HL-60 (cell line): Measurements from ENCODE around the gene DHRS7B.

Experiments
- GABPA ChIP-seq: IDR thresholded peaks from 2 replicates; pipeline ENCODE4 v1.6.1; 2012; ENCODE audit warnings: low read depth
- POLR2AphosphoS5 ChIP-seq: IDR thresholded peaks from 2 replicates; pipeline ENCODE4 v1.6.1; 2012; ENCODE audit warnings: low read depth
- TF ChIP-seq, protein P1 (sequence below): IDR thresholded peaks from one replicate; pipeline ENCODE4 v1.5.1; 2011; ENCODE audit warnings: low read length, control low read depth, inconsistent platforms; ENCODE audit not compliant: insufficient read depth
- TF ChIP-seq, protein P2 (sequence below): IDR thresholded peaks from 2 replicates; pipeline ENCODE4 v1.6.1; 2012; ENCODE audit warnings: low read depth; ENCODE audit not compliant: insufficient replicate concordance

DNA sequence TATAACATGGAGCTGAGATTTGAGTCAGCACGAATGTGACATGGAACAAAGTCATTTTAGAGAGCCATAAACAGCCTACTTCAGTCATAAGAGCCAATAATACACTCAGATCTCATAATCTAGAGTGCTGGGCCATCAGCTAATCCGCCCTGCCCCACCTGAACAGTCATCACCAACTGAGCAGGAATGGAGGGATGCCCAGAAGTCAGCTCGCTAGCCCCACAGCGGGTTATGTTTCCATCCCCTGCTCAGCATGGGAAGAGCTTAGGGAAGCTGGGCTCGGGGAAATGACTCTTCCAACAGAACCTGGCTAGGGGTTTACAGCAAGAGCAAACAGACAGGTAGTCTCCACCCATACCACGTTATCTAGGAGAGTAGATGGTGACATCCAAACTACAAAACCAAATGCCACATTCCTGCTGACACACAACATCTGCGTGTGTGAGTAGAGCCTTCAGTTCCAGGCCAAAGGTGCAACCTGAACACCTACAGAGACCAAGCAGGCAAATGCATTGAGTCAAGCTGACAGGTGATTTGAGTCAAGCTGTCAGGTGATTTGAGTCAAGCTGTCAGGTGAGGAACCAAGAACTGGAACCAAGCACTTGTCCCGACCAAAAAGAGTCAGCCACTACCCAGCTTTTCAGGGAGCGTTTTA lies 85.2 kb downstream of the DHRS7B start:
- TF ChIP-seq, protein P1, sequence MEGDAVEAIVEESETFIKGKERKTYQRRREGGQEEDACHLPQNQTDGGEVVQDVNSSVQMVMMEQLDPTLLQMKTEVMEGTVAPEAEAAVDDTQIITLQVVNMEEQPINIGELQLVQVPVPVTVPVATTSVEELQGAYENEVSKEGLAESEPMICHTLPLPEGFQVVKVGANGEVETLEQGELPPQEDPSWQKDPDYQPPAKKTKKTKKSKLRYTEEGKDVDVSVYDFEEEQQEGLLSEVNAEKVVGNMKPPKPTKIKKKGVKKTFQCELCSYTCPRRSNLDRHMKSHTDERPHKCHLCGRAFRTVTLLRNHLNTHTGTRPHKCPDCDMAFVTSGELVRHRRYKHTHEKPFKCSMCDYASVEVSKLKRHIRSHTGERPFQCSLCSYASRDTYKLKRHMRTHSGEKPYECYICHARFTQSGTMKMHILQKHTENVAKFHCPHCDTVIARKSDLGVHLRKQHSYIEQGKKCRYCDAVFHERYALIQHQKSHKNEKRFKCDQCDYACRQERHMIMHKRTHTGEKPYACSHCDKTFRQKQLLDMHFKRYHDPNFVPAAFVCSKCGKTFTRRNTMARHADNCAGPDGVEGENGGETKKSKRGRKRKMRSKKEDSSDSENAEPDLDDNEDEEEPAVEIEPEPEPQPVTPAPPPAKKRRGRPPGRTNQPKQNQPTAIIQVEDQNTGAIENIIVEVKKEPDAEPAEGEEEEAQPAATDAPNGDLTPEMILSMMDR: no peak
- TF ChIP-seq, protein P2, sequence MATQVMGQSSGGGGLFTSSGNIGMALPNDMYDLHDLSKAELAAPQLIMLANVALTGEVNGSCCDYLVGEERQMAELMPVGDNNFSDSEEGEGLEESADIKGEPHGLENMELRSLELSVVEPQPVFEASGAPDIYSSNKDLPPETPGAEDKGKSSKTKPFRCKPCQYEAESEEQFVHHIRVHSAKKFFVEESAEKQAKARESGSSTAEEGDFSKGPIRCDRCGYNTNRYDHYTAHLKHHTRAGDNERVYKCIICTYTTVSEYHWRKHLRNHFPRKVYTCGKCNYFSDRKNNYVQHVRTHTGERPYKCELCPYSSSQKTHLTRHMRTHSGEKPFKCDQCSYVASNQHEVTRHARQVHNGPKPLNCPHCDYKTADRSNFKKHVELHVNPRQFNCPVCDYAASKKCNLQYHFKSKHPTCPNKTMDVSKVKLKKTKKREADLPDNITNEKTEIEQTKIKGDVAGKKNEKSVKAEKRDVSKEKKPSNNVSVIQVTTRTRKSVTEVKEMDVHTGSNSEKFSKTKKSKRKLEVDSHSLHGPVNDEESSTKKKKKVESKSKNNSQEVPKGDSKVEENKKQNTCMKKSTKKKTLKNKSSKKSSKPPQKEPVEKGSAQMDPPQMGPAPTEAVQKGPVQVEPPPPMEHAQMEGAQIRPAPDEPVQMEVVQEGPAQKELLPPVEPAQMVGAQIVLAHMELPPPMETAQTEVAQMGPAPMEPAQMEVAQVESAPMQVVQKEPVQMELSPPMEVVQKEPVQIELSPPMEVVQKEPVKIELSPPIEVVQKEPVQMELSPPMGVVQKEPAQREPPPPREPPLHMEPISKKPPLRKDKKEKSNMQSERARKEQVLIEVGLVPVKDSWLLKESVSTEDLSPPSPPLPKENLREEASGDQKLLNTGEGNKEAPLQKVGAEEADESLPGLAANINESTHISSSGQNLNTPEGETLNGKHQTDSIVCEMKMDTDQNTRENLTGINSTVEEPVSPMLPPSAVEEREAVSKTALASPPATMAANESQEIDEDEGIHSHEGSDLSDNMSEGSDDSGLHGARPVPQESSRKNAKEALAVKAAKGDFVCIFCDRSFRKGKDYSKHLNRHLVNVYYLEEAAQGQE: no peak
- TF ChIP-seq POLR2AphosphoS5 (peak; percentile 28; the same call in 1 of the 2 replicates), GABPA (no peak)
